ENCODE measurements around the gene TC2N.
"Not testable (repeated sequence)": the region's sequence is repeated elsewhere in the genome, so short reads cannot be mapped to it uniquely, and the experiment has no call there.

DNA sequence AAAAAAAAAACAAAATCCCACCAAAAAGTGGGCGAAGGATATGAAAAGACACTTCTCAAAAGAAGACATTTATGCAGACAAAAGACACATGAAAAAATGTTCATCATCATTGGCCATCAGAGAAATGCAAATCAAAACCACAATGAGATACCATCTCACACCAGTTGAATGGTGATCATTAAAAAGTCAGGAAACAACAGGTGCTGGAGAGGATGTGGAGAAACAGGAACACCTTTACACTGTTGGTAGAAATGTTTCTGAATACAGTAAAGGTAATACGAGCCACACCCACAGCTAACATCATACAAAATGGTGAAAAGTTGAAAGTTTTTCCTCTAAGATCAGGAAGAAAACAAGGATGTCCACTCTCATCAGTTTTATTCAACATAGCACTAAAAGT lies 127.5 kb downstream of the TC2N start:
- not testable (repeated sequence) for TF ChIP-seq CTCF (IDR thresholded peaks at IDR 0.05 in 2 of 3, conservative IDR thresholded peaks at IDR 0.05 in 1 of 3; ENCODE audit: borderline replicate concordance in 1 of 3, insufficient read depth in 1 of 3, low read depth in 2 of 3, low read length in 2 of 3); FOSL1 (IDR thresholded peaks at IDR 0.05; ENCODE audit: low read depth); EZH2 (IDR thresholded peaks at IDR 0.05); SRF (IDR thresholded peaks at IDR 0.05; ENCODE audit: low read depth); SP1 (IDR thresholded peaks at IDR 0.05; ENCODE audit: low read depth); EZH2phosphoT487 (IDR thresholded peaks at IDR 0.05; ENCODE audit: borderline replicate concordance); TCF7L2 (IDR thresholded peaks at IDR 0.05; ENCODE audit: borderline replicate concordance, extremely low read depth, insufficient read depth, insufficient read length); CEBPB (IDR thresholded peaks at IDR 0.05; ENCODE audit: low read depth); ELF1 (IDR thresholded peaks at IDR 0.05; ENCODE audit: borderline replicate concordance, low read depth)
- TF ChIP-seq, protein P1, sequence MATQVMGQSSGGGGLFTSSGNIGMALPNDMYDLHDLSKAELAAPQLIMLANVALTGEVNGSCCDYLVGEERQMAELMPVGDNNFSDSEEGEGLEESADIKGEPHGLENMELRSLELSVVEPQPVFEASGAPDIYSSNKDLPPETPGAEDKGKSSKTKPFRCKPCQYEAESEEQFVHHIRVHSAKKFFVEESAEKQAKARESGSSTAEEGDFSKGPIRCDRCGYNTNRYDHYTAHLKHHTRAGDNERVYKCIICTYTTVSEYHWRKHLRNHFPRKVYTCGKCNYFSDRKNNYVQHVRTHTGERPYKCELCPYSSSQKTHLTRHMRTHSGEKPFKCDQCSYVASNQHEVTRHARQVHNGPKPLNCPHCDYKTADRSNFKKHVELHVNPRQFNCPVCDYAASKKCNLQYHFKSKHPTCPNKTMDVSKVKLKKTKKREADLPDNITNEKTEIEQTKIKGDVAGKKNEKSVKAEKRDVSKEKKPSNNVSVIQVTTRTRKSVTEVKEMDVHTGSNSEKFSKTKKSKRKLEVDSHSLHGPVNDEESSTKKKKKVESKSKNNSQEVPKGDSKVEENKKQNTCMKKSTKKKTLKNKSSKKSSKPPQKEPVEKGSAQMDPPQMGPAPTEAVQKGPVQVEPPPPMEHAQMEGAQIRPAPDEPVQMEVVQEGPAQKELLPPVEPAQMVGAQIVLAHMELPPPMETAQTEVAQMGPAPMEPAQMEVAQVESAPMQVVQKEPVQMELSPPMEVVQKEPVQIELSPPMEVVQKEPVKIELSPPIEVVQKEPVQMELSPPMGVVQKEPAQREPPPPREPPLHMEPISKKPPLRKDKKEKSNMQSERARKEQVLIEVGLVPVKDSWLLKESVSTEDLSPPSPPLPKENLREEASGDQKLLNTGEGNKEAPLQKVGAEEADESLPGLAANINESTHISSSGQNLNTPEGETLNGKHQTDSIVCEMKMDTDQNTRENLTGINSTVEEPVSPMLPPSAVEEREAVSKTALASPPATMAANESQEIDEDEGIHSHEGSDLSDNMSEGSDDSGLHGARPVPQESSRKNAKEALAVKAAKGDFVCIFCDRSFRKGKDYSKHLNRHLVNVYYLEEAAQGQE (IDR thresholded peaks at IDR 0.05; ENCODE audit: low read depth): not testable (repeated sequence)
